PC-3 (cell line): ENCODE measurements around the gene TPX2. TPM values are rescaled to one million over a fixed set of nuclear protein-coding genes. Genes with fewer than 3 reads are reported as not detected.

Experiments used
- ATAC-seq: fragments of 200-7000 bp; cut with Tn5 transposase; 2 replicates; pipeline ENCODE4 v1.9.1; 2020; ENCODE audit warnings: mild to moderate bottlenecking, moderate library complexity
- BruUV-seq: library from RNA; stranded (reverse); fragments of 400-500 nt; replicated peaks from 2 replicates; lab custom pipeline; 2021; lab: Mats Ljungman, UMichigan
- CTCF ChIA-PET: fragments of 300-600 bp; sonication (Branson Sonifier 250); formaldehyde crosslinking; loops from one replicate; lab custom pipeline; 2022; ENCODE audit warnings: antibody characterized with exemption; lab: Charles Lee
- POLR2A ChIA-PET: fragments of 300-600 bp; sonication (Branson Sonifier 250); formaldehyde crosslinking; loops from one replicate; lab custom pipeline; 2022; ENCODE audit warnings: antibody characterized with exemption; ENCODE audit not compliant: unreplicated experiment; lab: Charles Lee
- DNase-seq: peaks from one replicate; pipeline ENCODE4 v3.0.0-alpha.2; 2015
- H2AFZ ChIP-seq: fragments of 300-600 bp; sonication (generic); 2 replicates; pipeline ENCODE4 v1.6.0; 2016; ENCODE audit warnings: antibody characterized with exemption, low read length
- H3F3A ChIP-seq: fragments of 300-600 bp; sonication (generic); one replicate; pipeline ENCODE4 v1.6.0; 2017; ENCODE audit warnings: antibody characterized with exemption, low read length, control low read depth, mild to moderate bottlenecking; ENCODE audit not compliant: unreplicated experiment
- H3K27ac ChIP-seq: fragments of 300-600 bp; sonication (generic); 2 replicates; pipeline ENCODE4 v1.5.1; 2016; ENCODE audit warnings: mild to moderate bottlenecking, low read length
- H3K27me3 ChIP-seq: fragments of 300-600 bp; sonication (generic); 2 replicates; pipeline ENCODE4 v1.6.1; 2016; ENCODE audit warnings: low read length, mixed read lengths
- H3K36me3 ChIP-seq: fragments of 300-600 bp; sonication (generic); 2 replicates; pipeline ENCODE4 v1.6.1; 2016; ENCODE audit warnings: low read depth, mixed run types, low read length, mixed read lengths
- H3K4me1 ChIP-seq: fragments of 300-600 bp; sonication (generic); 2 replicates; pipeline ENCODE4 v1.5.1; 2016; ENCODE audit warnings: low read length; ENCODE audit not compliant: insufficient read depth
- H3K4me2 ChIP-seq: fragments of 300-600 bp; sonication (generic); 2 replicates; pipeline ENCODE4 v1.6.0; 2016; ENCODE audit warnings: low read length
- H3K4me3 ChIP-seq: fragments of 300-600 bp; sonication (generic); 2 replicates; pipeline ENCODE4 v1.5.1; 2016; ENCODE audit warnings: mild to moderate bottlenecking, low read length, mixed read lengths
- H3K79me2 ChIP-seq: fragments of 300-600 bp; sonication (generic); 2 replicates; pipeline ENCODE4 v1.6.1; 2017; ENCODE audit warnings: low read length, mixed read lengths
- H3K9ac ChIP-seq: fragments of 300-600 bp; sonication (generic); 2 replicates; pipeline ENCODE4 v1.6.0; 2016; ENCODE audit warnings: mild to moderate bottlenecking, low read length
- H3K9me2 ChIP-seq: fragments of 300-600 bp; sonication (generic); replicated peaks from 2 replicates; pipeline ENCODE4 v1.6.1; 2016; ENCODE audit warnings: mixed run types, low read length, mixed read lengths
- H3K9me3 ChIP-seq: fragments of 300-600 bp; sonication (generic); 2 replicates; pipeline ENCODE4 v1.6.1; 2016; ENCODE audit warnings: low read length, mixed read lengths
- H4K20me1 ChIP-seq: fragments of 300-600 bp; sonication (generic); 2 replicates; pipeline ENCODE4 v1.6.1; 2016; ENCODE audit warnings: low read length, mixed read lengths
- EZH2 ChIP-seq: fragments of 300-600 bp; sonication (generic); IDR thresholded peaks from one replicate; pipeline ENCODE4 v1.6.1; 2017; ENCODE audit warnings: antibody characterized with exemption, mild to moderate bottlenecking, low read length; ENCODE audit not compliant: unreplicated experiment
- EZH2phosphoT487 ChIP-seq: fragments of 300-600 bp; sonication (generic); IDR thresholded peaks from 2 replicates; pipeline ENCODE4 v1.6.1; 2018; ENCODE audit warnings: mild to moderate bottlenecking, antibody characterized with exemption, low read length, borderline replicate concordance
- intact Hi-C: fragments of 100-400 bp; cut with micrococcal nuclease; formaldehyde crosslinking; loops from 2 replicates; pipeline ENCODE4 v1.9.0; 2023
- total RNA-seq: library from RNA; depleted of rRNA; stranded (reverse); fragments of >200 nt; gene quantifications from 2 replicates; pipeline ENCODE4 v1.2.3, GENCODE V29; 2014
- TF ChIP-seq, protein P1 (sequence below): fragments of 300-600 bp; sonication (generic); conservative IDR thresholded peaks from 2 replicates; pipeline ENCODE4 v1.5.1; 2017; ENCODE audit warnings: antibody characterized with exemption, low read depth, mild to moderate bottlenecking, low read length

TPX2 gene
- total RNA-seq, 1 experiment from 2014 or later = 128 TPM

DNA sequence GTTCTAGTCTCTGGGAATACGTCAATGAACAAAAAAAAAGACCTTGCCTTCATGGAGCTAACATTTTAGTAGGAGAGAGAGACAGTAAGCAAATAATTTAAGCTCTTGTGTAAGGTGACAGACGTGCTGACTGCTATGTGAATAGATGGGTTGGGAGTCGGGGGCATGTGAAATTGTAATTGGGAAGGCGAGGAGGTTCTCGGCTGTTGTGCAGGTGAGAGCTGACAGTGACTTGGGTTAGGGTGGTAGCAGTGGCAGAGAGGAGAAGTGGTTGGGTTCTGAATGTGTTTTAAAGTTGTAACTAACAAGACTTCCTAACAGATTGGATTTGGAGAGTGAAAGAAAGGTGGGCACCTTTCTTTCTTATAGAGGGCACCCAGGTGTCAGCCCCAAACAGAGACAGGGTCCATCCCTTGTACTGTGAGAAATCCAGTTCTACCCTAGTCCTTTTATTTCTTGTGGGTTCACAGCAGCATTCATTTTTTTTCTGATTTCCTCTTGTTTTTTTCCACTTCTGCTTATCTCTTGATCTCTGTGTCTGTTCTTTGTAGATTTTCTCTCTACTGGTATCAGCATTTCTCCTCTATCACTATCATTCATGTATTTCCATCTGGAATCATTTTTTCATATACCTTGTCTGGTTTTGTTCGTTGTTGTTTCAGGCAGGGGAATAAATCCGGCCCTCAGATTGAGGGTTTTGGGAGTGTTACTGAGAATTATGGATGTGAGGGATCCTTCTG lies 64.6 kb downstream of the TPX2 start:
- intact Hi-C loops = no loop called here
- ChIA-PET POLR2A (no interaction called here), CTCF (no interaction called here)
- H3K36me3 ChIP-seq = peaks cover 64% of the 10 kb centered on the region
- H3K27ac ChIP-seq = no peak overlapping the region
- H3K9ac ChIP-seq = no peak overlapping the region
- no peak for DNase-seq
- H3K27me3 ChIP-seq = no peaks in the 10 kb centered on the region
- no peaks in the 10 kb centered on the region for H3F3A ChIP-seq
- no TSS peak for BruUV-seq
- no peaks in the 10 kb centered on the region for H4K20me1 ChIP-seq
- no peak overlapping the region for H3K4me2 ChIP-seq
- no peak for ATAC-seq
- H3K4me3 ChIP-seq = no peak overlapping the region
- H3K79me2 ChIP-seq = no peaks in the 10 kb centered on the region
- TF ChIP-seq, protein P1, sequence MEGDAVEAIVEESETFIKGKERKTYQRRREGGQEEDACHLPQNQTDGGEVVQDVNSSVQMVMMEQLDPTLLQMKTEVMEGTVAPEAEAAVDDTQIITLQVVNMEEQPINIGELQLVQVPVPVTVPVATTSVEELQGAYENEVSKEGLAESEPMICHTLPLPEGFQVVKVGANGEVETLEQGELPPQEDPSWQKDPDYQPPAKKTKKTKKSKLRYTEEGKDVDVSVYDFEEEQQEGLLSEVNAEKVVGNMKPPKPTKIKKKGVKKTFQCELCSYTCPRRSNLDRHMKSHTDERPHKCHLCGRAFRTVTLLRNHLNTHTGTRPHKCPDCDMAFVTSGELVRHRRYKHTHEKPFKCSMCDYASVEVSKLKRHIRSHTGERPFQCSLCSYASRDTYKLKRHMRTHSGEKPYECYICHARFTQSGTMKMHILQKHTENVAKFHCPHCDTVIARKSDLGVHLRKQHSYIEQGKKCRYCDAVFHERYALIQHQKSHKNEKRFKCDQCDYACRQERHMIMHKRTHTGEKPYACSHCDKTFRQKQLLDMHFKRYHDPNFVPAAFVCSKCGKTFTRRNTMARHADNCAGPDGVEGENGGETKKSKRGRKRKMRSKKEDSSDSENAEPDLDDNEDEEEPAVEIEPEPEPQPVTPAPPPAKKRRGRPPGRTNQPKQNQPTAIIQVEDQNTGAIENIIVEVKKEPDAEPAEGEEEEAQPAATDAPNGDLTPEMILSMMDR = no peak
- H3K4me1 ChIP-seq = no peaks in the 10 kb centered on the region
- H3K9me2 ChIP-seq = no peaks in the 10 kb centered on the region
- no peak overlapping the region for H2AFZ ChIP-seq
- no peaks in the 10 kb centered on the region for H3K9me3 ChIP-seq

DNA sequence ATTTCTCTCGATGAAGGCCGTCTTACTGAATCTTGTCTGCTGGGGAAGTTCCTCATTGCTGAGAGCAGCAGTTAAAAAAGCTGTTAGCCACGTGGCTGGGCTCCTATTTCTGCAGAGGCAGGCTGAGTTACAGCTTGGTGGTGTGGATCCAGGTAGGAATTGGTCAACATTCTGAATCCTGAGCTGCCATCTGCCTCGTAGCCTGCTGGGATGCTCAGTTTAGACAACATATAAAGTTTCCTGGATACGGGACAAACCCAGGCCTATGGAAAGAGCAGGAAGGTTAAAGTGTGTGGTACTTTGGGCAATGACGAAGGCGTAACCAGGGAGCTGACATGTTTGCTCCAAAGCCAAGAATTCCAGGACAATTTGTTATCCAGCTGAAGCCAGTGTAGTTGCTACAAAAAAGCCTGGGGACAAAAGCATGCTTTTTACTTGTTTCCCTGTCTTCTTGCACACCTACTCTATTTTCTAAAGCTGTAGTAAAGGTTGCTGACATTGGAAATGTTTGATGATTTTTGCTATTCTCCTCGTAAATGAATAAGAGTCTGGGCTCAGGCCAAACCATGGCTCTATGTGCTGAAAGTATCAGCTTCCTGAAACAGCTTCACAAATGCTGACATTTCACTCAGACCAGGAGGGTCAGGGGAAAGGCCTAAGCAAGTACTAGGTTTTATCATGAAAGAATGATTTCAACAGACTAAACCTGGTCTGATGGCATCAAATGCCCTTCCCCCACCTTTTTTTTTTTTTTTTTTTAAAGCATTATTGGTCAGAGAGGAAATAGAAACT lies 67.7 kb downstream of the TPX2 start:
- BruUV-seq = no TSS peak
- Histone ChIP-seq H3K9ac (no peak overlapping the region), H3F3A (no peaks in the 10 kb centered on the region), H3K9me2 (no peaks in the 10 kb centered on the region), H3K36me3 (peaks cover 37% of the 10 kb centered on the region), H4K20me1 (no peaks in the 10 kb centered on the region), H3K4me2 (no peak overlapping the region), H3K27ac (no peak overlapping the region), H2AFZ (no peak overlapping the region), H3K27me3 (no peaks in the 10 kb centered on the region), H3K4me1 (peaks cover 17% of the 10 kb centered on the region), H3K79me2 (no peaks in the 10 kb centered on the region), H3K4me3 (no peak overlapping the region), H3K9me3 (no peaks in the 10 kb centered on the region)
- intact Hi-C loops = no loop called here
- CTCF ChIA-PET = interaction anchor here (0.5 kb wide), 1 partner anchor 292 kb away, joined by 5 read pairs; the partner anchor contains the start of gene HM13
- DNase-seq = peak; percentile 22
- TF ChIP-seq, protein P1 = no peak
- TF ChIP-seq EZH2 = no peak
- no peak for TF ChIP-seq EZH2phosphoT487
- POLR2A ChIA-PET = interaction anchor here (0.5 kb wide), 1 partner anchor 84 kb away, joined by 5 read pairs; the partner anchor contains the start of gene BCL2L1
- ATAC-seq = peak; percentile 35
